Hypothalamus (tissue), 51 donors: ENCODE results near the gene MTHFR.
"Not testable (repeated sequence)": the region's sequence is repeated elsewhere in the genome, so short reads cannot be mapped to it uniquely, and the experiment has no call there.

Source experiments
- DNase-seq, 51 donors: peaks; one replicate each; lab custom pipeline; 2025; lab: John Stamatoyannopoulos, UW

Gene MTHFR

GRCh38 chr1:11835441-11836225 lies 29.9 kb upstream of the MTHFR start:
- DNase-seq: no peak

GRCh38 chr1:11833900-11834299 lies 28.1 kb upstream of the MTHFR start:
- no peak for DNase-seq

- DNase-seq: no peak
Observed at GRCh38 chr1:11833497-11833896, 27.7 kb upstream of the MTHFR start.

GRCh38 chr1:11831945-11832725 lies 26.4 kb upstream of the MTHFR start:
- DNase-seq: no peak

- no peak for DNase-seq
Observed at GRCh38 chr1:11828511-11828910, 22.7 kb upstream of the MTHFR start.

- no peak for DNase-seq
Observed at GRCh38 chr1:11826946-11827345, 21.2 kb upstream of the MTHFR start.

DNA sequence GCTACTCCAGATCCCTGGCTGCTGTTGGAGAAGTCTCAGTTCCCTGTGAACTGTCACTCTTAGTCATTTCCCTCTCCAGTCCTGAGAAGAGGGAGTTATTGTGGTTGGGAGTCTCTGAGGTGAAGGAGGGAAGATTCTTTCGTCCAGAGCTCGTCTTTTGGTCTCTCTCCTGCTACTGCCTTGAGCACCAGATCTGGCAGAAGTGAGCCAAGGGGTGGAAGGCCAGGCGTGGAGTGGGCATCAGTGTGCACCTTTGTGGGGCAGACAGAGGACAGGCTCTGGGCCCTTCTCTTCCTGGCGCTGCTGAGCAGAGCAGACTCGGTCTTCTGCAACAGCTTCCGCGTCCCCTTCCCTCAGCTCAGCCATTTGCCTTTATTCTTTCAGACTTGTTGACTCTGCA lies 19.4 kb upstream of the MTHFR start:
- DNase-seq: no peak

- no peak for DNase-seq
Observed at GRCh38 chr1:11823366-11824137, 17.8 kb upstream of the MTHFR start.

- no peak for DNase-seq
Observed at GRCh38 chr1:11822091-11822490, 16.3 kb upstream of the MTHFR start.

- no peak for DNase-seq
Observed at GRCh38 chr1:11817192-11817591, 11.4 kb upstream of the MTHFR start.

- DNase-seq: no peak
Observed at GRCh38 chr1:11813021-11813420, 7.3 kb upstream of the MTHFR start.

DNA sequence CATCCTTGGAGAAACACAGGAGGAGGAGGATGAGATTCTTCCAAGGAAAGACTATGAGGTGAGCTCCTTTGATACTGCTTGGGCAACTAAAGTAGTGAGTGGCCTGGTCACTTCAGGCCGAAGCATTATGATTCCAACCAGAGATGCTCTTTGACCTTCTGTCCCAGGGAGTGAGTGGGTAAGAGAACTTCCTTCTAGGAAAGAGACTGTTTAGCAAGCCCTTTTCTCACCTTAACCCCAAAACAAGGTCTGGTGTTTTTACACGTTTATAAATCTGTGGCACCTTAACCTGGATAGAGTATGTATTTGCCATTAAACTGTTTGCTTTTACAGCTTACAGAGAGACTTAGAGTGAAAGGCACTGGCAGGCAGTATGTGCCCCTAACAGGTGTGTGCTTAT lies 1.4 kb upstream of the MTHFR start:
- no peak for DNase-seq

- DNase-seq: peak in 8 of 51 donors; percentile 24 to 88 (median 42)
Observed at GRCh38 chr1:11806307-11806936, 658 bp upstream of the MTHFR start.

DNA sequence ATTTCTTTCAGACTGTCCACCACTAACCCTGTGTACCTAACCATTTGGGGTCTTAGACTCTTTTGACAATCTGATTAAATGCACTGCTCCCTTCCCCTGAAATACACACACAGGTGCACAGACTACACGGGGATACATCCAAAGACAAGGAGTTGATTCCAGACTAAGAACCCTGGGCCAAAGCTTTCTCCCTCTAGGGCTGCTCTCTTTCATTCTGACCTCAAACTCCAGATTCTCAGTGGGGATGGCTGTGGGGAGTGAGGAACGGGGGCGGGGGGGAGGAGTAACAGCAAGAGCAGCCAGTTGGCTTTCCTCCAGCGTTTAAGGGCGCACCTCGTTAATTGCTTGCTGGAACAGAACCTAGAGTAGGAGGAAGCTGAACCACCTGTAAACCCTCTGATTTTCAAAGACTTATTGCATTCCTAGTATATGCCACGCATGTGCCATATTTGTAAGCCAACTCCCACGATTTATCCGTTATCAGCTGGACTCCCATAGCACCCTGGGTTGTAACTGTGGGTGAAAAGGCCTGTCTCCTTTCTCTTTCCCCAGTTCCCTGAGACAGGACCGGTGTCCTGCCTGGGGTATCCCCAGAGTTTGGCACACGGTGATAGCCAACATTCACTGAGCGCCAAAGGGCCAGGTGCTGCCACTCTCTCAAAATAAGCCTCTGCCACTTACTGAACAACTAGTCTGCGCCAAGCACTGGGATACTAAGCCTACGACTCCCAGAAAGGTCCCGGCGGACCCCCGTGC lies 920 bp downstream of the MTHFR start:
- DNase-seq: peak in 6 of 51 donors; percentile 13 to 75 (median 20)

DNA sequence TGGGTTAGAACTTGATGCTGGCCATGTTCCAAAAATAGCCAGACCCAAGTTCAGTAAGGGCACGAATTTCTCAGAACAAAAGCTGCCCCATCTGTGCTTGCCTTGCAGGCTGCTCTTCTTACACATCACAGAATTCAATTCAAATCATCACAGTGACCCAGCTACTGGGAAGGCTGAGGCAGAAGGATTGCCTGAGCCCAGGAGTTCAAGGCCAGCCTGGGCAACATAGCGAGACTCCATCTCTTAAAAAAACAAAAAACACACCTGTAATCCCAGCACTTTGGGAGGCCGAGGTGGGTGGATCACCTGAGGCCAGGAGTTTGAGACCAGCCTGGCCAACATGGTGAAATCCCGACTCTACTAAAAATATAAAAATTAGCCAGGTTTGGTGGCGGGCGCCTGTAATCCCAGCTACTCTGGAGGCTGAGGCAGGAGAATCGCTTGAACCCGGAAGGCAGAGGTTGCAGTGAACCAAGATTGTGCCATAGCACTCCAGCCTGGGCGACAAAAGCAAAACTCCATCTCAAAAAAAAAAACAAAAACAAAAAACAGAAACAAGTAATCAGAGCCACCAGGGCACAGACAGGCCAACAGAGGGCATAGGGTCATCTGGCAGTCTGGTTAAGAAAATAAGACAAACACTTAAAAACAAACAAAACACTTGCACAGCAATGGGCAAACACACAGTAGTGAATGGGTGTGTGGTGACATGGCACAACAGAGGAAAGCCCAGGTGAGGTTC lies 1.7 kb downstream of the MTHFR start:
- not testable (repeated sequence) for DNase-seq

GRCh38 chr1:11802973-11803885 lies 2.5 kb downstream of the MTHFR start:
- peak in 38 of 51 donors; percentile 13 to 71 (median 44) for DNase-seq

DNA sequence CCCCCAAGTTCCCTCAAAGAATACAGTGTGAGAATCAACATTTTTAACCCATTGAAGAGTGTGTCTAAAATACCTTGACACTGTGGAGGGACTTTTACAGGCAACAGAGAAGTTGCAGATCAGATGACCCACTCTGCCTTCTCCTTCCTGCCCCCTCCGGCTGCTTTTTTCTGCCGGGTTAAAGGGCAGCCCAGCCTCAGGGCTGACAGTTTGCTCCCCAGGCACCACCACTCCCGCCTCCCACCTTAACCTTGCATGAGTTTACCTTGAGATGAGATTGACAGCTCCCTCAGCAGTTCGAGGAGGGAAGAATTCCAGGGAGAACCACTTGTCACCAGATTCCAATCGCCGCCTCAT lies 3.2 kb downstream of the MTHFR start:
- peak in 1 of 51 donors; percentile 20 for DNase-seq

- no peak for DNase-seq
Observed at GRCh38 chr1:11800756-11801433, 4.9 kb downstream of the MTHFR start.
